Memory B cell (primary cell): ENCODE results near the gene FCN2.

ENCODE experiments used
- ATAC-seq: fragments of 150-1000 bp; cut with Tn5 transposase; 2 replicates; pipeline ENCODE4 v1.10.0; 2021; ENCODE audit warnings: low read depth, mild to moderate bottlenecking, moderate library complexity
- DNase-seq, 2 donors: peaks; one replicate each; pipeline ENCODE4 v3.0.0; 2022; ENCODE audit warnings: low spot score in 2 of 2
- H3K27ac Mint-ChIP-seq: one replicate; pipeline ENCODE4 v1.8.0; 2022; ENCODE audit warnings: mild to moderate bottlenecking, moderate library complexity, mixed read lengths
- H3K27me3 Mint-ChIP-seq: one replicate; pipeline ENCODE4 v1.8.0; 2022; ENCODE audit warnings: mixed read lengths
- H3K36me3 Mint-ChIP-seq: one replicate; pipeline ENCODE4 v1.8.0; 2022; ENCODE audit warnings: mild to moderate bottlenecking, mixed read lengths
- H3K4me1 Mint-ChIP-seq: one replicate; pipeline ENCODE4 v1.8.0; 2022; ENCODE audit warnings: mixed read lengths
- H3K4me3 Mint-ChIP-seq: one replicate; pipeline ENCODE4 v1.8.0; 2022; ENCODE audit warnings: mild to moderate bottlenecking, moderate library complexity, mixed read lengths
- H3K9me3 Mint-ChIP-seq: one replicate; pipeline ENCODE4 v1.8.0; 2022; ENCODE audit warnings: mixed read lengths

The FCN2 gene

DNA sequence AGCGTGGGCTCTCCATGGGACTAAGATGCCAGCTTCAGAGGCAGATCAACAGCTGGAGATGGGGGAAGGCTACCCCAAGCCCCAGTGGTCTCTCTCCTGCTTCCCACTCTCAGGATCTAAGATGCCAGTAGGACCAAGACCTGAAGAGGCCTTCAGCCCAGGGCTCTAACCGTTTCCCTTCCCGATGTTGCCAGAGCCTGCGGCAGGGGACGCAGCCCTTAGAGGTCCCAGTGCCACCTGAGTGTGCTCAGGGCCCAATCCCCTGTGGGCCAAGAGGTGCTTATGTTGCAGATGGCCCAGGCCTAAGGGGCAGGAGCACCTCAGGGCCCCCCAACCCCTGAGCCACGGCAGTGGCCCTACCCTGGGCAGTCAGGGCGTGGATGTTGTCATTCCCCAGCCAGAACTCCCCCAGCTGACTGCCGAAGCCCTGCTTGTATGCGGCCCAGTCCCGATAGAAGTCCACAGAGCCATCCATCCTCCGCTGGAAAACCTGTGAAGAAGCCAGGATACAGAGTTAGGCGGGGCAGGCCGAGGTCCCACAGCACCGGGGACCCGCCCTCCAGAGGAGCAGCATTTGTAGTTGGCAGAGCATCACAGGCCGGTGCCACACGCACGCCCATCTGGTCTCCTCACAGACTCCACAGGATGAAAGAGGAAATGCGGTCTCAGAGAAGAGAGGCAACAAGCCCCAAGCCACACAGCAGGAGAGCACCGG, 31.7 kb downstream of the FCN2 start:
- H3K27ac Mint-ChIP-seq, result no peak overlapping the region
- peaks cover 10% of the 10 kb centered on the region for H3K27me3 Mint-ChIP-seq
- ATAC-seq (no peak), DNase-seq (no peak)
- H3K36me3 Mint-ChIP-seq, result no peaks in the 10 kb centered on the region
- H3K4me3 Mint-ChIP-seq, result no peak overlapping the region
- no peaks in the 10 kb centered on the region for H3K9me3 Mint-ChIP-seq
- no peaks in the 10 kb centered on the region for H3K4me1 Mint-ChIP-seq

DNA sequence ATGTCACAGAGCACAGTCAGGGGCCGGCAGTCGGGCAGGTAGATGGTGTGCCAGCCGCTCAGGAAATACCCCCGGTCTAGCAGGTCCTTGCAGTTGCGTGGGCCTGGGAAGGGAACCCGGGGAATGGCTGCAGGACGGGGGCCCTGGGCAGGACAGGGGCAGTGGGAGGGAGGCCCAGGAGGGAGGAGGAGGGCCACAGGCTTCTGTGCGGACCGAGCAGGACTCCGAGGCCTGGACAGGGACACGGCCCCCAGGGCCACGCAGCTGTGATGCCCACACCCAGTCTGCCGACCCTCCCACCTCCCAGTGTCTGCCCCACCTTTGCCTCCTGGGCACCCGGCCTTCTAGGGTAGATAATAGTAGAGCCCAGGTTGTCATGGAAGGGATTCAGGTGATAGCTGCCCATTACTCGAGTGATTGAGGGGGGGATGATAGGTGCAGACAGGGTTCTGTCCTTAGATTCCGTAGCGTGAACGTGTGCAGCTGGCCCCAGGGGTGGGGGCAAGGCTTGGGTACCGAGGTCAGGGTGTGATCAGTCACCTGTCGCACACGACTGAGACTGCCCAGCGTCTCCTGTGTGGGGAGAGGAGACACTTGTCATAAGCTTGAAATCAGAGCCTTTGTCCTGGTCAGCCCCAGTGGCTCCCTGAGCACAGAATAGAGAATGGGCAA, 32.6 kb downstream of the FCN2 start:
- Mint-ChIP-seq H3K9me3 (no peaks in the 10 kb centered on the region), H3K36me3 (no peaks in the 10 kb centered on the region), H3K27me3 (peaks cover 10% of the 10 kb centered on the region), H3K4me1 (no peaks in the 10 kb centered on the region), H3K27ac (no peak overlapping the region), H3K4me3 (no peak overlapping the region)
- ATAC-seq (no peak), DNase-seq (no peak)

DNA sequence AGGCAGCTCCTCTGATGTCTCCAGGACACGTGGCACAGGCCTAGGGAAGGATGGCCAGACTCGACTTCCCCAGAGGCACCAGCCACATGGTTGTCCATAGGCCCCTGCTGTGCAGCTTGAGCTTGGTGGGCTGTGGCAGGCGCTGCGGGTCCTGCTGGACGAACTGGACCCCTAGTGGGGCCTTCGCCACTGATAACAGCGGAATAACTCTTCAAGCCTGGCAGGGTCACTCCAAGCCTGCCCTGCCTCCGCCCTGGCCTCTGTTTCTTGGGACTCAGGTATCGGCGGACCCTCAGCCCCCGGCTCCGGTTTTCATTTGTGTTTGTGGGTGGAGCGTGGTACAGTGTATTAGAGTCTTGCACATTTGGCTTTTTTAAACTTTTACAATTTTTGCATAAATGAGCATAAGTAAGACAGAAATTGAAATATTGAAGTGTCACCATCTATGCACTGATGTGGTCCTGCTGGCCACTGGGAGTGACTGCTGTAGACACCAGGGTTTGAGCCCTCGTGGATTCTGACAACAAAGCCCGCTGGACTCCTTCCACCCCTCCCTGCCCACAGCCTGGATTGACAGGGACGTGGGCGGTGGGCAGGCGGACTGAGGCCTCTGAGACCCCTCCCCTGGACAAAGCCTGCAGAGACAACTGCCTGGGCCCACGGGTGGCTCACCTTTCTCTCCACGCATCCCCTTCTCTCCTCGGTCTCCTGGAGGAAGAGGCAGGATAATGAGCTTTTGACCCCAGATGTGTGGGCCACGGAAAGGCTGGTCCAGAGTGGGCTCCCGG, 33.3 kb downstream of the FCN2 start:
- ATAC-seq (no peak), DNase-seq (no peak)
- H3K36me3 Mint-ChIP-seq, result peaks cover 1% of the 10 kb centered on the region
- H3K27me3 Mint-ChIP-seq, result peaks cover 10% of the 10 kb centered on the region
- H3K4me1 Mint-ChIP-seq, result no peaks in the 10 kb centered on the region
- no peak overlapping the region for H3K4me3 Mint-ChIP-seq
- peaks cover 1% of the 10 kb centered on the region for H3K9me3 Mint-ChIP-seq
- no peak overlapping the region for H3K27ac Mint-ChIP-seq

DNA sequence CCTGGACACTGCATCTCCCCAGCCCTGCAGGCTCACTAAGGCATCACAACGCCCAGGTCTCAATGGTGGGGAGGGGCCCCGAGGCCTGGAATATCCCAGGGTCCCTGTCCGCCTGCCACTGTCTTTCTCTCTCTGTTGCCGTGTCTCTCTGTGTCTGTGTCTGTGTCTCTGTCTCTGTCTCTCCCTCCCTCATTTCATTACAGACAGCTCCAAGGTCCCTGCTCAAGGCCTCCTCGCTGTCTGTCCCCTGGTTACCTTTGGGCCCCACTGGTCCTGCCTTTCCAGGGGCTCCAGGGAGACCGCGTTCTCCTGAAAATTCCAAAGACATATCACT, 33.9 kb downstream of the FCN2 start:
- no peak overlapping the region for H3K27ac Mint-ChIP-seq
- peaks cover 1% of the 10 kb centered on the region for H3K36me3 Mint-ChIP-seq
- H3K4me3 Mint-ChIP-seq, result no peak overlapping the region
- H3K27me3 Mint-ChIP-seq, result peaks cover 10% of the 10 kb centered on the region
- no peaks in the 10 kb centered on the region for H3K4me1 Mint-ChIP-seq
- ATAC-seq (no peak), DNase-seq (no peak)
- peaks cover 1% of the 10 kb centered on the region for H3K9me3 Mint-ChIP-seq

DNA sequence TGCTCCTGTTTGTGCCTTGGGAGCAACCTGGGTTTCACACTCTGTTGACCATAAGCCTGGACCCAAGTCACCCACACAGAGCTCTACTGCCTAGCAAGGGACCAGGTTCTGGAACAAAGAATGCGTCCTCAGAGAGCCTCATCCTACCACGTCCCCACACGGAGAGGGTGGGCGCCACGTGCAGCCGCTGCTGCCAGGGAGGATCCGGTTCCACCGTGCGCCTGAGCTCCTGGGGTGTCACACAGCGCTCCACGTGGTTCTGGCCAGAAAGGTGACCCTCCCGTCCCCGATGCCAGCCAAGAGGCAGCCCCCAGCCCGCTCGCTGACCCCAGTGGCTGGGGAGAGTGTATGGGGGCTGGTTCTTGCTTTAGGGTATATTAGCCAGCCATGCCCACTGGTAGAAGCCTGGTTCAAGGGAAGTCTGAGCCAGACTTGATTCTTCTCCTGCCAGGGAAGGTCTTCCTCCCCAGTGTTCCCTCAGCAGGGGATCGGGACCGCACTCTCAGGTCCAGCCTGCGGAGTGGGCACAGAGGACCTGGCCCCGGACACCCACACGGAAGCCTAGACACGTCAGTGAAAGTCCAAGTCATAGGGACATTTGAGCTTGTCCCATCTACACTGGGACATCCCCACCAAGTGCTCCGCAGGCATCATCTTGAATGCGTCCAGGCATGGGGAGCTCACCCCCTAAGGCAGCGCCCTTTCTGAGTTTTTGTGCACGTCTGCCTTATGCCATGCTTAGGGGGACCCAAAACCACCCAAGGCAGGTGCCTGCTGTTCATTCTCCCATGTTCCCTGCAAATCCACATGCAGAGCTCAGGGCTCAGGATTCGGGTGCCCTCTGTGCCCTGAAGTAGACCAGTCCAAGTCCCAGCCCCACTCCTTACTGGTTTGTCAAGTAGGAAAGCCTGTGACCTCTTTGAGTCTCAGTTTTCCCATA, 34.7 kb downstream of the FCN2 start:
- H3K4me3 Mint-ChIP-seq, result no peak overlapping the region
- no peak overlapping the region for H3K27ac Mint-ChIP-seq
- ATAC-seq (no peak), DNase-seq (no peak)
- H3K27me3 Mint-ChIP-seq, result peaks cover 12% of the 10 kb centered on the region
- no peaks in the 10 kb centered on the region for H3K4me1 Mint-ChIP-seq
- H3K36me3 Mint-ChIP-seq, result peaks cover 1% of the 10 kb centered on the region
- H3K9me3 Mint-ChIP-seq, result peaks cover 4% of the 10 kb centered on the region

DNA sequence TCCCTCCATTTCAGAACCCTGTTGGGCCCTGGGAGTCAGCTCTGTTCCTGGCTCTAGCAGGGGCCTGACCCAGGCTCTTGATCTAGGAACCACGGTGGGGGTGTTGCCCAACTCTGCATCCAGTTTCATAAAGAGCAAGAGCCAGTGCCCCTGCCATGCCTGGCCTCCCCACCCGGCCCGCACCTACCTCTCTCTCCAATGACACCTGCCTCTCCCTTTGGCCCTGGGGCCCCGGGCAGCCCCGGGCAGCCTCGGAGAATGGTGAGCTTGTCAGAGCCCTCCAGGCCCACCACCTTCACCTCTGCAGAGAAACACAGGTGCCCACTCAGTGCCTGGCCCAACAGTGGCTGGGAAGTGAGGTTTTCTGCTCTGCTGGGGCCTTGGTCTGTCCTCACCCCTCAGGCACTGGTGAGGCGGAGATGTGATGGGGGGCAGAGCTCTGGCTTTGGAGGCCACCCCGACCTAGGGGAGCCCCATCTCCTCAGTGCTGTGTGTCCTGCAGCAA, 35.6 kb downstream of the FCN2 start:
- peaks cover 1% of the 10 kb centered on the region for H3K36me3 Mint-ChIP-seq
- H3K4me1 Mint-ChIP-seq, result no peaks in the 10 kb centered on the region
- ATAC-seq (no peak), DNase-seq (no peak)
- H3K9me3 Mint-ChIP-seq, result peaks cover 4% of the 10 kb centered on the region
- peaks cover 6% of the 10 kb centered on the region for H3K27me3 Mint-ChIP-seq
- no peak overlapping the region for H3K27ac Mint-ChIP-seq
- H3K4me3 Mint-ChIP-seq, result no peak overlapping the region

DNA sequence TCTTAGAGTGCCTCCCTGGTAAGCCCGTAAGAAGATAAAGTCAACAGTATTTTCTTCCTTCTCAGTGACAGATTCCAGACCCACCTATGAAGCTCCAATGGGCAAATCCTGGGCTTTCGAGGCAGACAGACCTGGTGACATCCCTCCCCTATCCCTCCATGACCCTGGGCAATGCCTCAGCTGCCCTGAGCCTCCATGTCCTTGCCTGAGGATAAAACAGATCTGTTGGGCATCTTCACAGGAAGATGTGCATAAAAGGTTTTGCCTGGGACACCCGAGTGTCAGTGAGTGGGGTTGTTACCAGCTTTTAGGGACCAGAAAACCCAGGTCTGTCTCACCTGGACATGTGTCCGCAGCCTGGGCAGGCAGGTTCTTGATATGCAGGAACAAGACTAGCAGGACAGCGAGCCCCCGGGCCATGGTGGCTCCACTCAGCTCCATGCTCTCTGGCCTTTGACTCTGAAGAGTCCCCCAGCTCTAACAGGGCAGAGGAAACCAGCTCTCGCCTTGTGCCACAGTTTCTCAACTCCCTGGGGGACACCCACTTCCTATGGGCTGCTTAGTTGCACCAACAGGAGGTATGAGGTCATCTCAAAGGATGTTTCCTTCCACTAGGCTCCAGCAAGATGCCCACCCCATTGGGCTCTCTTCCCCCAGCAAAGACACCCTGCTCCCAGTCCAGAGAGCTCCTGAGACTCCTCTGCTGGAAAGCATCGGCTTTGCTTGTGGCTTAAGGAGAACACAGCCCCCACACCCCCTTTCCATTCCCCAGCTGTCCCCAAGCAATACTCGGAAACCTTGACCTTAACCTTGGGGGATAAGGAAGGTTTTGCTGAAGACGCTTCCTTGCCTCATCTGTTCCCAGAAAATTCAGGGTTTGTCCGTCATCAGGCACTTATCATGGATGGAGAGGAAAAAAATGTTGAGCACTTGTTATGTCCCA, 37.1 kb downstream of the FCN2 start, which contains the start of gene FCN1:
FCN1 (minus strand) TSS at position 482 of the 943 bp plus-strand sequence; CDS start at position 441, 41 bp downstream.
- peaks cover 1% of the 10 kb centered on the region for H3K36me3 Mint-ChIP-seq
- H3K27me3 Mint-ChIP-seq, result peaks cover 6% of the 10 kb centered on the region
- ATAC-seq (no peak), DNase-seq (no peak)
- H3K4me1 Mint-ChIP-seq, result no peaks in the 10 kb centered on the region
- peaks cover 4% of the 10 kb centered on the region for H3K9me3 Mint-ChIP-seq
- no peak within 1 kb of the TSS for H3K4me3 Mint-ChIP-seq
- H3K27ac Mint-ChIP-seq, result no peak within 1 kb of the TSS

DNA sequence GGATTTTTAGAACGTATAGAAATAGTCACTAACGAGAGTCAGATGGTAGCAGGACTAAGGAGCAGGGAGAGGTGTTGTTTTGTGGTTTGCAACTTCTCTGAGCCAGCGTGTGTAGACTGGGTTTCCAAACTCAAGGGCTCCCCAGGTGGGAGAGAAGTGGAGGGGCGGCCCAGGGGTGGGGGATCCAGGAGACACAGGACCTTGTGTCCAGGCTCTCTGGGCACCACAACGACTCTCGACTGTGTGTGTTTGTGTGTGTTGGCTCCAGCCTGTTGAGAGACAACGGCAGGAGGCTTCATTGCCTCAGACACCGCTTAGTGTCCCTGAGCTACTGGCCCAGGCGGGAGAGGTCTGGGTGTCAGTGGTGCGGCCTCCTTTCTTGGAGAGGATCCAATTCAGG, 38.0 kb downstream of the FCN2 start:
- H3K4me1 Mint-ChIP-seq, result no peaks in the 10 kb centered on the region
- no peak overlapping the region for H3K27ac Mint-ChIP-seq
- peaks cover 4% of the 10 kb centered on the region for H3K9me3 Mint-ChIP-seq
- H3K27me3 Mint-ChIP-seq, result peaks cover 6% of the 10 kb centered on the region
- DNase-seq (no peak), ATAC-seq (no peak)
- peaks cover 1% of the 10 kb centered on the region for H3K36me3 Mint-ChIP-seq
- H3K4me3 Mint-ChIP-seq, result no peak overlapping the region

DNA sequence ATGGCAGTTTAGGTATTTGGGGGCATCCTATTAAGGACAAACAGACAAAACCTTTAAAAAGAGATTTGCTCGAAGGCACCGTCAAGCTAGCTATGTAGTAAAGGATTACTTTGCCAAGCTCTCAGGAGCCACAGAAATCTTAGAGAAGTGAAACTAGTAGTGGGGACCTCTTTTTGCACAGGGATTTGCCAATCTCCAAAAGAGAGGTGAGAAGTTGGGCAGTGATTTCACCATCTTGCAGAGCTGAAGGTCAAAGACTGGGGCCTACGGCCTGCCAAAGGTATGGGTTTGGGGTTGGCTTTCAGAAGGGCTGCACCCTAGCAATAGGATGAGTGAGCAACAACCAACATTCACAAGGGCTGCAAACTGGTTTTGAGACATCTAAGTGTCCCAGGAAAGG, 38.7 kb downstream of the FCN2 start:
- peaks cover 1% of the 10 kb centered on the region for H3K36me3 Mint-ChIP-seq
- H3K27me3 Mint-ChIP-seq, result peaks cover 7% of the 10 kb centered on the region
- H3K9me3 Mint-ChIP-seq, result peaks cover 4% of the 10 kb centered on the region
- DNase-seq, result no peak
- no peak overlapping the region for H3K4me3 Mint-ChIP-seq
- H3K4me1 Mint-ChIP-seq, result no peaks in the 10 kb centered on the region
- no peak overlapping the region for H3K27ac Mint-ChIP-seq
- no peak for ATAC-seq

DNA sequence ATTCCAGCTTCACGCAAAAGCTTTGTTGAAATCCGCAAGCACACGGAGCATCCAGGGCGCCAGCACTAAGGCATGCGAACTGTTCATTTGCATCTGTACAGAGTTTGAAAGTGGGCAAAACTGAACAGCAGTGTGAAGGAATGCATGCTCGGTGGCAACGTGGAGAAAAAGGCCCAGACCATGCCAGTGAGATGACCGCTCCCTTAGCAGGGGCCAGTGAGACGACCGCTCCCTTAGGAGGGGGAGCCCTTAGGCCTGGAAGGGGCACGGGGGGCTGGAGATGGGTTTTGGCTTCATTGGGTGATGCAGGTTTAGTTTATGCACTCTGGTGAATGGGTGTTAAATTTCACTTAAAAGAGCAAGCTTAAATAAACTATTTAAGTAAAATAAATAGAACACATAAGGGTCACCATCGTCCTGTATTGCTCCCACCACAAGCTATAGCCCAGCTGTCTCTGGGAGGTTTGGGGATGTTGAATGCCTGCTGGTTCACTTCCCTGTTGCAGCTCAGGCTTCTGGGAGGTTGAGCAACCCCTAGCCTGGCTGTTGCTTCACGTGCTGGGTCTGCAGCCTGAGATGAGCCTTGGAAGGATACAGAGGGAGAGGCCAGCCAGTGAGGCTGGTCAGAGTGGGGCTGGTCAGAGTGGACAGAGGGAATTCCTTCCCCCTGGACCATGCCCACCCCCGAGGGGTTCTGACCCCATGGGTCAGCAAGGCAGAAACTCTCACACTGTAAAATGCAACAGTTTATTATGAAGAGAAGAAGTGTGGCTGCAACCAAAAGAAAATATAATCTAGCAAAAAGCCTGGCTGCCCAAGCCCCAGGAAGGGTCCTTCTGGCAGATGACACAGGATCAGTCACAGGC, 41.7 kb downstream of the FCN2 start:
- H3K4me3 Mint-ChIP-seq, result no peak overlapping the region
- no peak overlapping the region for H3K27ac Mint-ChIP-seq
- H3K9me3 Mint-ChIP-seq, result peaks cover 4% of the 10 kb centered on the region
- peaks cover 1% of the 10 kb centered on the region for H3K36me3 Mint-ChIP-seq
- DNase-seq (no peak), ATAC-seq (no peak)
- no peaks in the 10 kb centered on the region for H3K4me1 Mint-ChIP-seq
- H3K27me3 Mint-ChIP-seq, result peaks cover 13% of the 10 kb centered on the region

DNA sequence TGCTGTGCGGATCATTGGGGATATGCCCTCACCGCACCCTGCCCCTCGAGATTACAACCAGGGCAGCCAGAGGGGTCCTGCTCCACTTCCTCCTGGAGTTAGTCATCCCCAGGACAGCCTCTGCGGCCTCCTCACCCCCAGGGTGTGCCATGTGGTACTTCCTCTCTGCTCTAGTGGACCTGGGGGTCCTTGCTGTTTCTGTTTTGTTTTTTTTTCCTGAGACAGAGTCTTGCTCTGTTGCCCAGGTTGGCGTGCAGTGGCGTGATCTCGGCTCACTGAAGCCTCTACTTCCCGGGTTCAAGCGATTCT, 42.3 kb downstream of the FCN2 start:
- DNase-seq (no peak), ATAC-seq (no peak)
- Mint-ChIP-seq H3K4me3 (no peak overlapping the region), H3K36me3 (peaks cover 1% of the 10 kb centered on the region), H3K9me3 (peaks cover 4% of the 10 kb centered on the region), H3K27me3 (peaks cover 13% of the 10 kb centered on the region), H3K27ac (no peak overlapping the region), H3K4me1 (no peaks in the 10 kb centered on the region)

DNA sequence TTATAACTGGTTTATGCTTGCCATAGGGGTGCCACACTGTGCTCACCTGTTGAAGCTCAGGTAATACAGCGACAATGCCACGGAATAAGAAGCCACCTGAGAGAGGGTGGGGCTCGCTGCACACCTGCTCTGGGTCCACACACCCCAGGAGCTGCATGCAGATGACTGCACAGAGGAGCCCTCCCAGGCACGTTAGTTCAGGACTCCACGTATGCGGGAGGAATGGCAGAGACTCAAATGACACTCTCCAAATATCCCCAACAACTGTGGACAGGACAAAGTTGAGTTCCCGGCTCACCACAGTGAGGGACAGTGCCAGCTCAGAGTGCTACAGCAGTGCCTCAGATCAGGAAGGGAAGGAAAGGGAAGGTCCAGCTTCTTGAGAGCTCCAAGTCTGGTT, 42.9 kb downstream of the FCN2 start:
- no peak overlapping the region for H3K4me3 Mint-ChIP-seq
- ATAC-seq, result no peak
- H3K27me3 Mint-ChIP-seq, result peaks cover 14% of the 10 kb centered on the region
- peaks cover 1% of the 10 kb centered on the region for H3K36me3 Mint-ChIP-seq
- H3K27ac Mint-ChIP-seq, result no peak overlapping the region
- H3K9me3 Mint-ChIP-seq, result peaks cover 4% of the 10 kb centered on the region
- DNase-seq, result no peak
- no peaks in the 10 kb centered on the region for H3K4me1 Mint-ChIP-seq
